GM21423 (cell line): ENCODE results near the gene REEP1.

Experiments
- ATAC-seq: cut with Tn5 transposase; IDR thresholded peaks from one replicate; pipeline ENCODE4 v1.9.1; 2021; ENCODE audit warnings: mild to moderate bottlenecking, moderate library complexity; ENCODE audit not compliant: unreplicated experiment

REEP1 gene

GRCh38 chr2:86226636-86227520 is 110.5 kb downstream of the REEP1 start:
- ATAC-seq, result no peak

- no peak for ATAC-seq
These were observed 111.4 kb downstream of the REEP1 start for GRCh38 chr2:86226070-86226469.

GRCh38 chr2:86225581-86225980 is 111.8 kb downstream of the REEP1 start:
- peak; percentile 63 for ATAC-seq

GRCh38 chr2:86224645-86225355 is 112.6 kb downstream of the REEP1 start:
- no peak for ATAC-seq

- no peak for ATAC-seq
These were observed 113.4 kb downstream of the REEP1 start for GRCh38 chr2:86223927-86224560.

GRCh38 chr2:86223140-86223926 is 114.1 kb downstream of the REEP1 start:
- ATAC-seq, result no peak

GRCh38 chr2:86221066-86221684 is 116.3 kb downstream of the REEP1 start:
- no peak for ATAC-seq

- ATAC-seq, result no peak
These were observed 117.5 kb downstream of the REEP1 start for GRCh38 chr2:86219896-86220295.

- ATAC-seq, result no peak
These were observed 119.3 kb downstream of the REEP1 start for GRCh38 chr2:86218124-86218523.

GRCh38 chr2:86216575-86217555 is 120.6 kb downstream of the REEP1 start:
- no peak for ATAC-seq

GRCh38 chr2:86214503-86214832 is 123.0 kb downstream of the REEP1 start:
- no peak for ATAC-seq

GRCh38 chr2:86213699-86214502 is 123.5 kb downstream of the REEP1 start:
- no peak for ATAC-seq

GRCh38 chr2:86213056-86213455 is 124.4 kb downstream of the REEP1 start:
- no peak for ATAC-seq

GRCh38 chr2:86211796-86212188 is 125.6 kb downstream of the REEP1 start:
- no peak for ATAC-seq

GRCh38 chr2:86211033-86211795 is 126.2 kb downstream of the REEP1 start:
- ATAC-seq, result peak; percentile 46

- no peak for ATAC-seq
These were observed 133.0 kb downstream of the REEP1 start for GRCh38 chr2:86204458-86204857.

- no peak for ATAC-seq
These were observed 133.8 kb downstream of the REEP1 start for GRCh38 chr2:86203614-86204013.

- no peak for ATAC-seq
These were observed 134.7 kb downstream of the REEP1 start for GRCh38 chr2:86202702-86203101.
